HG03280 (cell line): ENCODE data around the gene ZNF665.
"Not testable (repeated sequence)": the region's sequence is repeated elsewhere in the genome, so short reads cannot be mapped to it uniquely, and the experiment has no call there.

Experiments used
- ATAC-seq: cut with Tn5 transposase; IDR thresholded peaks from one replicate; pipeline ENCODE4 v1.9.1; 2021; ENCODE audit warnings: mild to moderate bottlenecking, moderate library complexity; ENCODE audit not compliant: unreplicated experiment

Gene ZNF665

GRCh38 chr19:53192771-53193534 is at the start of gene ZNF665:
Gene ZNF665, minus strand, starts transcription at chr19:53193358. Its CDS starts 10,460 bp downstream, at chr19:53182898.
- ATAC-seq: no peak

- no peak for ATAC-seq
Observed at GRCh38 chr19:53237114-53237777, 44.1 kb upstream of the ZNF665 start.

GRCh38 chr19:53224606-53225005 is 31.4 kb upstream of the ZNF665 start:
- ATAC-seq: no peak

- ATAC-seq: not testable (repeated sequence)
Observed at GRCh38 chr19:53222716-53223115, 29.6 kb upstream of the ZNF665 start.

GRCh38 chr19:53212703-53213320 is 19.7 kb upstream of the ZNF665 start:
- no peak for ATAC-seq

GRCh38 chr19:53211554-53211953 is 18.4 kb upstream of the ZNF665 start:
- ATAC-seq: not testable (repeated sequence)

GRCh38 chr19:53196777-53197396 is 3.7 kb upstream of the ZNF665 start:
- ATAC-seq: no peak

- ATAC-seq: no peak
Observed at GRCh38 chr19:53195265-53195903, 2.2 kb upstream of the ZNF665 start.

GRCh38 chr19:53193535-53194222 is 521 bp upstream of the ZNF665 start:
- no peak for ATAC-seq

GRCh38 chr19:53190253-53190652 is 2.9 kb downstream of the ZNF665 start:
- ATAC-seq: no peak

GRCh38 chr19:53189691-53190198 is 3.4 kb downstream of the ZNF665 start:
- ATAC-seq: not testable (repeated sequence)

GRCh38 chr19:53185155-53185882 is 7.8 kb downstream of the ZNF665 start:
- ATAC-seq: not testable (repeated sequence)

GRCh38 chr19:53183146-53183764 is 9.9 kb downstream of the ZNF665 start:
- ATAC-seq: no peak

- no peak for ATAC-seq
Observed at GRCh38 chr19:53182202-53182601, 11.0 kb downstream of the ZNF665 start.

GRCh38 chr19:53177986-53178385 is 15.2 kb downstream of the ZNF665 start:
- no peak for ATAC-seq

GRCh38 chr19:53172889-53173288 is 20.3 kb downstream of the ZNF665 start:
- ATAC-seq: no peak

GRCh38 chr19:53165691-53166091 is 27.5 kb downstream of the ZNF665 start:
- ATAC-seq: no peak

GRCh38 chr19:53161123-53161522 is 32.0 kb downstream of the ZNF665 start:
- ATAC-seq: no peak

- no peak for ATAC-seq
Observed at GRCh38 chr19:53160350-53160749, 32.8 kb downstream of the ZNF665 start.
